ENCODE results near the gene CNTN5. TPM values are rescaled to one million over a fixed set of nuclear protein-coding genes. Genes with fewer than 3 reads are reported as not detected.

The CNTN5 gene
- total RNA-seq, 2 donors from 2014 or later: not detected

- no peaks in the 10 kb centered on the region for H3K36me3 ChIP-seq
- no peak overlapping the region for H3K4me3 ChIP-seq
- H3K4me1 ChIP-seq: no peaks in the 10 kb centered on the region
- no peaks in the 10 kb centered on the region for H3K9me3 ChIP-seq
- no peaks in the 10 kb centered on the region for H3K27me3 ChIP-seq
- no peak overlapping the region for H3K27ac ChIP-seq
- no peak for TF ChIP-seq CTCF (IDR thresholded peaks at IDR 0.05)
- intact Hi-C loops (cut with DNase I): no loop called here
- DNase-seq: no peak
- no peak overlapping the region for H3K9ac ChIP-seq (ENCODE audit: low read depth in 2 of 2, low read length in 2 of 2)
Measured at GRCh38 chr11:100315946-100316345, 1295.2 kb downstream of the CNTN5 start.

GRCh38 chr11:100316952-100317351 lies 1296.2 kb downstream of the CNTN5 start:
- H3K36me3 ChIP-seq: no peaks in the 10 kb centered on the region
- no peak overlapping the region for H3K27ac ChIP-seq
- H3K27me3 ChIP-seq: no peaks in the 10 kb centered on the region
- no peak for DNase-seq
- H3K9me3 ChIP-seq: no peaks in the 10 kb centered on the region
- TF ChIP-seq CTCF (IDR thresholded peaks at IDR 0.05): no peak
- intact Hi-C loops (cut with DNase I): no loop called here
- no peak overlapping the region for H3K9ac ChIP-seq (ENCODE audit: low read depth in 2 of 2, low read length in 2 of 2)
- H3K4me1 ChIP-seq: no peaks in the 10 kb centered on the region
- no peak overlapping the region for H3K4me3 ChIP-seq

- Histone ChIP-seq H3K4me3 (no peak overlapping the region), H3K4me1 (no peaks in the 10 kb centered on the region), H3K9ac (ENCODE audit: low read depth in 2 of 2, low read length in 2 of 2) (no peak overlapping the region), H3K36me3 (no peaks in the 10 kb centered on the region), H3K9me3 (no peaks in the 10 kb centered on the region), H3K27me3 (no peaks in the 10 kb centered on the region), H3K27ac (no peak overlapping the region)
- TF ChIP-seq CTCF (IDR thresholded peaks at IDR 0.05): no peak
- intact Hi-C loops (cut with DNase I): no loop called here
- no peak for DNase-seq
Measured at GRCh38 chr11:100319691-100320090, 1298.9 kb downstream of the CNTN5 start.

- intact Hi-C loops (cut with DNase I): no loop called here
- Histone ChIP-seq H3K27me3 (no peaks in the 10 kb centered on the region), H3K36me3 (no peaks in the 10 kb centered on the region), H3K4me1 (no peaks in the 10 kb centered on the region), H3K9ac (ENCODE audit: low read depth in 2 of 2, low read length in 2 of 2) (no peak overlapping the region), H3K27ac (no peak overlapping the region), H3K9me3 (no peaks in the 10 kb centered on the region), H3K4me3 (no peak overlapping the region)
- TF ChIP-seq CTCF (IDR thresholded peaks at IDR 0.05): no peak
- no peak for DNase-seq
Measured at GRCh38 chr11:100328626-100329340, 1308.0 kb downstream of the CNTN5 start.

GRCh38 chr11:100329352-100329751 lies 1308.6 kb downstream of the CNTN5 start:
- intact Hi-C loops (cut with DNase I): no loop called here
- no peak for TF ChIP-seq CTCF (IDR thresholded peaks at IDR 0.05)
- DNase-seq: no peak

More at GRCh38 chr11:100329352-100329751, 1308.6 kb downstream of the CNTN5 start:
- Histone ChIP-seq H3K9ac (ENCODE audit: low read depth in 2 of 2, low read length in 2 of 2) (no peak overlapping the region), H3K36me3 (no peaks in the 10 kb centered on the region), H3K27me3 (no peaks in the 10 kb centered on the region), H3K4me1 (no peaks in the 10 kb centered on the region), H3K27ac (no peak overlapping the region), H3K4me3 (no peak overlapping the region), H3K9me3 (no peaks in the 10 kb centered on the region)
